IPS-NIHi7 (cell line): ENCODE results near the gene STXBP6.

Source experiments
- DNase-seq: peaks from one replicate; pipeline ENCODE4 v3.0.0; 2012; ENCODE audit warnings: mixed read lengths; ENCODE audit errors: extremely low spot score

STXBP6 gene

GRCh38 chr14:25052385-25052784 is 2.4 kb upstream of the STXBP6 start:
- DNase-seq, result no peak

GRCh38 chr14:25050269-25051150 is 563 bp upstream of the STXBP6 start:
- DNase-seq, result peak; percentile 35

- DNase-seq, result no peak
Observed at GRCh38 chr14:25049093-25049567, 817 bp downstream of the STXBP6 start.

GRCh38 chr14:25048170-25049016 is 1.6 kb downstream of the STXBP6 start:
- no peak for DNase-seq

- DNase-seq, result no peak
Observed at GRCh38 chr14:25046301-25046943, 3.5 kb downstream of the STXBP6 start.

GRCh38 chr14:25044106-25044698 is 5.7 kb downstream of the STXBP6 start:
- no peak for DNase-seq

- peak; percentile 50 for DNase-seq
Observed at GRCh38 chr14:25042362-25043299, 7.3 kb downstream of the STXBP6 start.

- DNase-seq, result no peak
Observed at GRCh38 chr14:25041898-25042297, 8.0 kb downstream of the STXBP6 start.

GRCh38 chr14:25041484-25041883 is 8.5 kb downstream of the STXBP6 start:
- no peak for DNase-seq

GRCh38 chr14:25039933-25040332 is 10.0 kb downstream of the STXBP6 start:
- no peak for DNase-seq

- no peak for DNase-seq
Observed at GRCh38 chr14:25038044-25038668, 11.8 kb downstream of the STXBP6 start.

- DNase-seq, result no peak
Observed at GRCh38 chr14:25037032-25037431, 12.9 kb downstream of the STXBP6 start.

GRCh38 chr14:25034803-25035681 is 14.9 kb downstream of the STXBP6 start:
- DNase-seq, result no peak

- no peak for DNase-seq
Observed at GRCh38 chr14:25033358-25033757, 16.6 kb downstream of the STXBP6 start.

GRCh38 chr14:25032092-25032784 is 17.7 kb downstream of the STXBP6 start:
- peak; percentile 43 for DNase-seq

- DNase-seq, result no peak
Observed at GRCh38 chr14:25026476-25027137, 23.3 kb downstream of the STXBP6 start.

GRCh38 chr14:25019892-25020291 is 30.1 kb downstream of the STXBP6 start:
- DNase-seq, result no peak

GRCh38 chr14:25017562-25017961 is 32.4 kb downstream of the STXBP6 start:
- no peak for DNase-seq
